IMR-90 (cell line): Measurements from ENCODE around the gene KBTBD13. TPM values are rescaled to one million over a fixed set of nuclear protein-coding genes. Genes with fewer than 3 reads are reported as not detected.

Experiments used
- ATAC-seq: fragments of 200-7000 bp; cut with Tn5 transposase; 2 replicates; pipeline ENCODE4 v1.9.1; 2020; ENCODE audit warnings: low read depth, mild to moderate bottlenecking, moderate library complexity
- BruUV-seq: library from RNA; stranded (reverse); fragments of 400-500 nt; replicated peaks from 2 replicates; lab custom pipeline; 2021; lab: Mats Ljungman, UMichigan
- CTCF ChIA-PET: fragments of 300-600 bp; formaldehyde crosslinking; extraction: SDS; loops from one replicate; lab custom pipeline; 2021; ENCODE audit warnings: antibody characterized with exemption; lab: Yijun Ruan, JAX
- POLR2A ChIA-PET: fragments of 300-600 bp; sonication (Branson Sonifier 250); formaldehyde crosslinking; loops from one replicate; lab custom pipeline; 2022; ENCODE audit warnings: antibody characterized with exemption; ENCODE audit not compliant: unreplicated experiment; lab: Charles Lee
- DNase-seq: peaks from one replicate; pipeline ENCODE4 v3.0.0; 2013
- H2AFZ ChIP-seq: replicated peaks from 2 replicates; pipeline ENCODE3; 2013; ENCODE audit warnings: low read length, mild to moderate bottlenecking; ENCODE audit not compliant: poor library complexity
- H2AK5ac ChIP-seq: 2 replicates; pipeline ENCODE4 v1.6.1; 2013; ENCODE audit warnings: low read depth, low read length, inconsistent platforms
- H2AK9ac ChIP-seq: replicated peaks from 2 replicates; pipeline ENCODE3; 2013; ENCODE audit warnings: mild to moderate bottlenecking, low read depth, low read length, moderate library complexity; ENCODE audit not compliant: poor library complexity
- H2BK120ac ChIP-seq: 2 replicates; pipeline ENCODE4 v1.6.1; 2013; ENCODE audit warnings: low read depth, low read length, inconsistent platforms
- H2BK15ac ChIP-seq: 3 replicates; pipeline ENCODE4 v1.6.1; 2013; ENCODE audit warnings: low read depth, low read length, inconsistent platforms
- H2BK20ac ChIP-seq: 2 replicates; pipeline ENCODE4 v1.6.1; 2013; ENCODE audit warnings: low read depth, mild to moderate bottlenecking, inconsistent platforms, low read length, moderate library complexity
- H2BK5ac ChIP-seq: 2 replicates; pipeline ENCODE4 v1.6.1; 2013; ENCODE audit warnings: mild to moderate bottlenecking, low read depth, low read length, inconsistent platforms; ENCODE audit not compliant: poor library complexity, severe bottlenecking
- H3K14ac ChIP-seq: replicated peaks from 2 replicates; pipeline ENCODE4 v1.6.1; 2013; ENCODE audit warnings: low read depth, low read length, inconsistent platforms
- H3K18ac ChIP-seq: 2 replicates; pipeline ENCODE4 v1.6.1; 2013; ENCODE audit warnings: low read depth, low read length, control low read depth
- H3K23ac ChIP-seq: 2 replicates; pipeline ENCODE4 v1.6.1; 2013; ENCODE audit warnings: low read depth, low read length, inconsistent platforms
- H3K27ac ChIP-seq: 2 replicates; pipeline ENCODE4 v1.5.1; 2013; ENCODE audit warnings: mild to moderate bottlenecking, control low read depth, low read length; ENCODE audit not compliant: insufficient read depth
- H3K27me3 ChIP-seq: 2 replicates; pipeline ENCODE4 v1.6.1; 2013; ENCODE audit warnings: low read length; ENCODE audit not compliant: control insufficient read depth, insufficient read depth
- H3K36me3 ChIP-seq: 2 replicates; pipeline ENCODE4 v1.6.1; 2013; ENCODE audit warnings: low read length, mixed read lengths; ENCODE audit not compliant: control insufficient read depth, insufficient read depth
- H3K4ac ChIP-seq: 2 replicates; pipeline ENCODE4 v1.6.1; 2013; ENCODE audit warnings: low read depth, low read length, inconsistent platforms
- H3K4me1 ChIP-seq: 2 replicates; pipeline ENCODE4 v1.6.1; 2013; ENCODE audit warnings: low read length, mixed read lengths; ENCODE audit not compliant: control insufficient read depth, insufficient read depth
- H3K4me2 ChIP-seq: 2 replicates; pipeline ENCODE4 v1.6.1; 2013; ENCODE audit warnings: low read depth, mild to moderate bottlenecking, control low read depth, low read length, moderate library complexity
- H3K4me3 ChIP-seq: 2 replicates; pipeline ENCODE4 v1.5.1; 2013; ENCODE audit warnings: low read depth, mild to moderate bottlenecking, control low read depth, low read length, moderate library complexity; ENCODE audit not compliant: insufficient read depth
- H3K56ac ChIP-seq: 2 replicates; pipeline ENCODE4 v1.6.1; 2013; ENCODE audit warnings: low read length, inconsistent platforms; ENCODE audit not compliant: insufficient read depth; ENCODE audit errors: extremely low read depth
- H3K79me1 ChIP-seq, 2 experiments: 2 replicates each; pipeline ENCODE4 v1.6.1; 2013; ENCODE audit warnings: low read length in 2 of 2, inconsistent platforms in 1 of 2, low read depth in 1 of 2
- H3K9ac ChIP-seq: 2 replicates; pipeline ENCODE4 v1.6.1; 2013; ENCODE audit warnings: low read depth, low read length, control low read depth
- H3K9me1 ChIP-seq: 2 replicates; pipeline ENCODE4 v1.6.1; 2013; ENCODE audit warnings: low read length, inconsistent platforms; ENCODE audit not compliant: insufficient read depth
- H3K9me3 ChIP-seq: 2 replicates; pipeline ENCODE4 v1.6.1; 2013; ENCODE audit warnings: low read length; ENCODE audit not compliant: control insufficient read depth, insufficient read depth
- H4K20me1 ChIP-seq: 2 replicates; pipeline ENCODE4 v1.6.1; 2013; ENCODE audit warnings: low read length, inconsistent platforms; ENCODE audit not compliant: insufficient read depth
- H4K5ac ChIP-seq: 2 replicates; pipeline ENCODE4 v1.6.1; 2013; ENCODE audit warnings: mild to moderate bottlenecking, low read depth, low read length, control low read depth
- H4K8ac ChIP-seq, 2 experiments: 2 replicates each; pipeline ENCODE4 v1.6.1; 2013; ENCODE audit warnings: low read depth in 2 of 2, low read length in 2 of 2, control low read depth in 1 of 2, inconsistent platforms in 1 of 2
- H4K91ac ChIP-seq: 2 replicates; pipeline ENCODE4 v1.6.1; 2013; ENCODE audit warnings: low read depth, low read length, inconsistent platforms; ENCODE audit not compliant: insufficient read depth
- BHLHE40 ChIP-seq: fragments of 150-350 bp; IDR thresholded peaks from 2 replicates; pipeline ENCODE4 v1.6.1; 2016; ENCODE audit warnings: mild to moderate bottlenecking, low read depth, low read length
- MAFK ChIP-seq: IDR thresholded peaks from 2 replicates; pipeline ENCODE4 v1.6.1; 2012; ENCODE audit warnings: low read depth, low read length, improper control_type of control experiment
- NFE2L2 ChIP-seq: fragments of 150-350 bp; IDR thresholded peaks from 2 replicates; pipeline ENCODE4 v1.6.1; 2016; ENCODE audit warnings: low read depth, mild to moderate bottlenecking, low read length
- SMC3 ChIP-seq: fragments of 150-350 bp; IDR thresholded peaks from 2 replicates; pipeline ENCODE4 v1.6.1; 2016; ENCODE audit warnings: low read depth, mild to moderate bottlenecking, antibody characterized with exemption, low read length, moderate library complexity
- WGBS, 2 experiments: methylation state at CpG; one replicate each; pipeline versions ENCODE4 v1.1.5 to v1.1.7; 2013; ENCODE audit warnings: missing lambda C conversion rate in 2 of 2; ENCODE audit not compliant: insufficient read length in 1 of 2; ENCODE audit errors: extremely low coverage in 2 of 2; 5-methylcytosine and 5-hydroxymethylcytosine counted together
- dilution Hi-C: fragments of 300-500 bp; cut with HindIII; formaldehyde crosslinking; loops from one replicate; pipeline ENCODE4 v1.14.3; 2018; ENCODE audit warnings: low sequenced_read_pairs; ENCODE audit not compliant: unreplicated experiment
- in situ Hi-C: fragments of 300-500 bp; cut with MboI; formaldehyde crosslinking; loops from 3 replicates; pipeline ENCODE4 v1.14.3; 2019; ENCODE audit warnings: low sequenced_read_pairs, inconsistent platforms, mixed read lengths
- intact Hi-C: fragments of 100-400 bp; cut with micrococcal nuclease; formaldehyde crosslinking; loops from 2 replicates; pipeline ENCODE4 v1.10.0; 2022
- polyA plus RNA-seq, 3 experiments: library from polyadenylated mRNA; depleted of rRNA; stranded (reverse); fragments of >200 nt; gene quantifications; 2 replicates each; pipeline ENCODE4 v1.2.3, GENCODE V29; 2012; ENCODE audit warnings: low replicate concordance in 1 of 3
- total RNA-seq: library from RNA; depleted of rRNA; stranded (reverse); fragments of >200 nt; gene quantifications from 2 replicates; pipeline ENCODE4 v1.2.3, GENCODE V29; 2012

KBTBD13 gene
- total and polyA plus RNA-seq, 2 of the 4 experiments (the other 2 are of a cell fraction): not detected

DNA sequence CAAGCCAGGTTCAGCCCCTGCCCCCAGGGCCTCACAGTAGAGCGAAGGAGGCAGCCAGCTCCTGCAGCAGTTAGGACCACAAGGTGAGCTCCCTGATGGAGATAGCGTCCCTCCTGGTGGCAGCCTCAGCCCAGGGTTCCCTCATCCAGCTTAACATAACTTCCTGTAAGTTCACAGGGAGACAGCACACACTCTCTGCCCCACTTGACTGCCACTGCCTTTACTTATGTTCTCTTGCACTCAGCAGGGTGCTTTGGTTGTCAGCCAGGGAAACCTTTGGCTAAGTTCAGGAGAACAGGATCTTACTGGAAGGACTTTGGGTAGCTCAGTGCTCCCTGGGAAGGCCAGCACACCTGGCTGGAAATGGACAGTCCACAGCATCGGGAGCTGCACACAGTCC, 10.9 kb downstream of the KBTBD13 start:
- peaks cover 28% of the 10 kb centered on the region for H3K27me3 ChIP-seq
- no peak overlapping the region for H3K4me3 ChIP-seq
- intact Hi-C loops (no loop called here), dilution Hi-C loops (no loop called here), in situ Hi-C loops (loop anchor here (5.0 to 10.0 kb wide), 2 partner anchors 35 to 53 kb away; no protein-coding TSS in a partner anchor)
- no peak overlapping the region for H3K18ac ChIP-seq
- no peak overlapping the region for H3K14ac ChIP-seq
- H2BK5ac ChIP-seq: no peak overlapping the region
- no peak overlapping the region for H3K4ac ChIP-seq
- H2AK5ac ChIP-seq: 0 out of 2 replicates have a peak overlapping the region, but pooled peaks have one; percentile 2
- H3K56ac ChIP-seq: no peak overlapping the region
- no peak overlapping the region for H2AK9ac ChIP-seq
- no peak overlapping the region for H2BK15ac ChIP-seq
- H3K79me1 ChIP-seq: no peaks in the 10 kb centered on the region
- BruUV-seq: no TSS peak
- TF ChIP-seq BHLHE40 (no peak), MAFK (no peak), NFE2L2 (no peak), SMC3 (no peak)
- H3K23ac ChIP-seq: no peak overlapping the region
- no peak overlapping the region for H4K8ac ChIP-seq
- no peak overlapping the region for H4K91ac ChIP-seq
- POLR2A ChIA-PET: no interaction called here
- no peaks in the 10 kb centered on the region for H3K36me3 ChIP-seq
- H3K9me3 ChIP-seq: no peaks in the 10 kb centered on the region
- no peak overlapping the region for H3K4me2 ChIP-seq
- ATAC-seq (no peak), DNase-seq (no peak)
- no peaks in the 10 kb centered on the region; the same call in 1 of the 2 replicates for H4K20me1 ChIP-seq
- H2BK120ac ChIP-seq: no peak overlapping the region
- CTCF ChIA-PET: interaction anchor here (0.8 to 1.2 kb wide), 4 partner anchors 14 to 53 kb away, joined by 3 to 4 read pairs (median 3); no protein-coding TSS in a partner anchor
- no peak overlapping the region for H2AFZ ChIP-seq
- H4K5ac ChIP-seq: no peak overlapping the region
- H2BK20ac ChIP-seq: no peak overlapping the region
- no CpG with 5 or more reads among the region's 3 CpGs for WGBS, 2 experiments
- no peaks in the 10 kb centered on the region for H3K9me1 ChIP-seq
- H3K4me1 ChIP-seq: peaks cover 37% of the 10 kb centered on the region
- H3K9ac ChIP-seq: no peak overlapping the region
- no peak overlapping the region for H3K27ac ChIP-seq
